ENCODE measurements around the gene MRPL33. TPM values are rescaled to one million over a fixed set of nuclear protein-coding genes. Genes with fewer than 3 reads are reported as not detected.

The MRPL33 gene
- polyA plus RNA-seq, 3 donors: 67.4 to 341 (median 331) TPM

GRCh38 chr2:27802547-27802946, 31.0 kb downstream of the MRPL33 start:
- H3K4me1 ChIP-seq (ENCODE audit: control insufficient read depth in 1 of 2, insufficient read depth in 2 of 2, low read length in 2 of 2): peaks cover 76 to 90% of the 10 kb centered on the region in 2 donors

GRCh38 chr2:27803046-27803445, 31.5 kb downstream of the MRPL33 start:
- whole genome bisulfite sequencing (ENCODE audit: insufficient coverage): no CpG with 5 or more reads among the region's 2 CpGs

More at GRCh38 chr2:27802547-27802946, 31.0 kb downstream of the MRPL33 start:
- WGBS (ENCODE audit: insufficient coverage): 93% methylated on average over 2 of the region's 6 CpGs
- H3K27ac ChIP-seq (ENCODE audit: low read depth in 1 of 2, low read length in 2 of 2): peak overlapping the region in 1 of 2 donors; percentile 71
- H3K36me3 ChIP-seq (replicated peaks in 1 of 2; ENCODE audit: control insufficient read depth in 1 of 2, insufficient read depth in 2 of 2, low read length in 2 of 2): no peaks in the 10 kb centered on the region
- H3K36me3 Mint-ChIP-seq: peaks cover 0 to 4% of the 10 kb centered on the region in 2 donors
- H4K20me1 ChIP-seq (ENCODE audit: insufficient read depth, low read length): no peaks in the 10 kb centered on the region
- H3K9ac ChIP-seq (ENCODE audit: insufficient read depth, low read length, poor library complexity, severe bottlenecking): no peak overlapping the region
- intact Hi-C loops (cut with micrococcal nuclease): no loop called here
- H3K27me3 Mint-ChIP-seq (ENCODE audit: low read depth in 3 of 3): peaks cover 0 to 4% (median 0%) of the 10 kb centered on the region in 3 donors
- H3K79me2 ChIP-seq (ENCODE audit: insufficient read depth, low read length): peaks cover 25% of the 10 kb centered on the region
- H3K4me2 ChIP-seq (replicated peaks; ENCODE audit: extremely low read depth, low read length, poor library complexity, severe bottlenecking): no peak overlapping the region
- peaks cover 80% of the 10 kb centered on the region for H3K4me1 Mint-ChIP-seq
- peaks cover under 1 to 7% (median 3%) of the 10 kb centered on the region in 7 donors for H3K9me3 Mint-ChIP-seq
- DNase-seq: no peak
- H3K4me3 Mint-ChIP-seq: no peak overlapping the region
- peak overlapping the region in 5 of 7 donors; percentile 78 to 90 (median 88) for H3K27ac Mint-ChIP-seq
- no peaks in the 10 kb centered on the region for H3K9me3 ChIP-seq (replicated peaks in 1 of 2; ENCODE audit: control insufficient read depth in 1 of 2, insufficient read depth in 1 of 2, low read length in 2 of 2)
- TF ChIP-seq CTCF (IDR thresholded peaks at IDR 0.05): no peak
- no peaks in the 10 kb centered on the region for H3K27me3 ChIP-seq (ENCODE audit: control insufficient read depth in 2 of 2, insufficient read depth in 2 of 2, low read length in 2 of 2)
- H2AFZ ChIP-seq (ENCODE audit: insufficient read depth, low read depth, low read length, poor library complexity, severe bottlenecking): no peak overlapping the region
- H3K4me3 ChIP-seq (replicated peaks in 1 of 3; ENCODE audit: low read depth in 2 of 3, low read length in 3 of 3): no peak overlapping the region

More at GRCh38 chr2:27803046-27803445, 31.5 kb downstream of the MRPL33 start:
- H3K27me3 ChIP-seq (ENCODE audit: control insufficient read depth in 2 of 2, insufficient read depth in 2 of 2, low read length in 2 of 2): no peaks in the 10 kb centered on the region
- Mint-ChIP-seq H3K4me1 (peaks cover 80% of the 10 kb centered on the region), H3K36me3 (peaks cover 0 to 3% of the 10 kb centered on the region in 2 donors), H3K9me3 (peaks cover 0 to 5% (median 3%) of the 10 kb centered on the region in 7 donors), H3K27me3 (ENCODE audit: low read depth in 3 of 3) (peaks cover 0 to 4% (median 0%) of the 10 kb centered on the region in 3 donors), H3K27ac (peak overlapping the region; percentile 78 to 90 (median 87)), H3K4me3 (no peak overlapping the region)
- no peak overlapping the region for H3K4me3 ChIP-seq (replicated peaks in 1 of 3; ENCODE audit: low read depth in 2 of 3, low read length in 3 of 3)
- intact Hi-C loops (cut with micrococcal nuclease): no loop called here
- H3K9me3 ChIP-seq (replicated peaks in 1 of 2; ENCODE audit: control insufficient read depth in 1 of 2, insufficient read depth in 1 of 2, low read length in 2 of 2): no peaks in the 10 kb centered on the region
- no peak for TF ChIP-seq CTCF (IDR thresholded peaks at IDR 0.05)
- H3K4me2 ChIP-seq (replicated peaks; ENCODE audit: extremely low read depth, low read length, poor library complexity, severe bottlenecking): no peak overlapping the region
- H3K36me3 ChIP-seq (replicated peaks in 1 of 2; ENCODE audit: control insufficient read depth in 1 of 2, insufficient read depth in 2 of 2, low read length in 2 of 2): no peaks in the 10 kb centered on the region
- no peak overlapping the region for H3K9ac ChIP-seq (ENCODE audit: insufficient read depth, low read length, poor library complexity, severe bottlenecking)
- peaks cover 75 to 90% of the 10 kb centered on the region in 2 donors for H3K4me1 ChIP-seq (ENCODE audit: control insufficient read depth in 1 of 2, insufficient read depth in 2 of 2, low read length in 2 of 2)
- no peaks in the 10 kb centered on the region for H4K20me1 ChIP-seq (ENCODE audit: insufficient read depth, low read length)
- no peak overlapping the region for H2AFZ ChIP-seq (ENCODE audit: insufficient read depth, low read depth, low read length, poor library complexity, severe bottlenecking)
- peak overlapping the region; percentile 58 to 71 for H3K27ac ChIP-seq (ENCODE audit: low read depth in 1 of 2, low read length in 2 of 2)
- DNase-seq: peak in 2 of 3 donors; percentile 43 to 47
- peaks cover 30% of the 10 kb centered on the region for H3K79me2 ChIP-seq (ENCODE audit: insufficient read depth, low read length)
